GM19043 (cell line): Measurements from ENCODE around the gene PRKCZ.
A peak's percentile ranks its signal among the peaks of the same experiment; 100 is the strongest.

Source experiments
- ATAC-seq: cut with Tn5 transposase; IDR thresholded peaks from one replicate; pipeline ENCODE4 v1.9.1; 2021; ENCODE audit warnings: low read depth; ENCODE audit not compliant: unreplicated experiment

PRKCZ gene

DNA sequence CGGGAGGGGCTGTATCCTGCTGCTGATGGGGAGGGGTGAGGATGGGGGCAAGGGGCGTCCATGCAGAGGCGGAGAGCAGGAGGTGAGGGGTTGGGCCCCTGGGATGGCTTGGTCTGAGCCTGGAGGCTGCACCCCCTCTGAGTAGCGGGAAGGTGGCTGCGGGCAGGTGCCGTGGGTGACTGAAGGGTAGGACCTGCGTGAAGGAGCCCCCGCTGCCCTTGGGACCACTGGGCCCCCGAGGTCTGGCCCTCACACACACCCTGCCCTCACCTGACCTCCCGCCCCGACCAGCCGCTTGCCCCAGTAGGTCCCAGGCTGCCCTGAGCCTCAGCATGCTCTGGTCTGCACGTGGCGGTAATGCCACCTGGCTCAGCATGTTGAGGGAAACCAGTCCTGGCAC, 165.1 kb downstream of the PRKCZ start:
- no peak for ATAC-seq

GRCh38 chr1:2215909-2216766, 165.9 kb downstream of the PRKCZ start:
- no peak for ATAC-seq

GRCh38 chr1:2216767-2217058, 166.5 kb downstream of the PRKCZ start:
- no peak for ATAC-seq

- no peak for ATAC-seq
These were observed 171.1 kb downstream of the PRKCZ start for GRCh38 chr1:2221271-2221670.

- ATAC-seq = no peak
These were observed 174.0 kb downstream of the PRKCZ start for GRCh38 chr1:2224170-2224584.

DNA sequence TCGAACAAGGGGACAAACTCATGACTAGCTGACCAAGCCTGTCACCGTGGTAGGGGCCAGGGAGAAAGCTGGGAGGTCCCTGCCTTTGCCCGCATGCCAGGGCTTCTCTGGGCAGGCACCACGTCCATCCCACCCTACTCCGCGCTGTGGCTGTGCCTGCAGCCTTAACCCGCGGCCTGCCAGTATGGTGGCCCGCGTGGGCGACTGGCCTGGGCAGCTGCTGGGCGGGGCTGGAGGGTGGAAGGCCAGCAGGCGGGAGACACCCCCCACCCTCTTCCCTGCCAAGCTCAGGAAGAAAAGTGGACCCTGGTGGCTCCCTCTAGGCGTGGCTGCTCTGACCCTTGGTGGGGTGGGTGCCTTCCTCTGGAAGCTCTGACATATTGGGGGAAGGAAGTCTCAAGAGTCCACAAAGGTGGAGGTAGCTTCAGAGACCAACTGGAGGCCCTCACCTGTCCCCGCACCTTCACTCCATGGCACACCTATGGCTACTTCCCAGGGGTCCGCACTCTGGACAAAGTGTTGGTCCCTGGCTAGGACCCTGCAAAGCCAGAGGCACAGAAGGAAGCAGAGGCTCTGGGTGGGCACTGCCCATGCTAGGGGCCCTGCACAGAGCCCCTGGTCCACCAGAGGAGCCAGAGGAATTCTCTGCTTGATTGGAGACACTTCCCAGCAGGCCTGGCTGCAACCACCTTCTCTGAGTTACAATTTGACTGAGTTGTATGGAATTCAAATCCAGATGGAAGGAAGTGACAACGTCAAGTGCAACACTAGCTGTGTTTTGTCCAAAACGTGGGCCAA, 174.6 kb downstream of the PRKCZ start:
- no peak for ATAC-seq

GRCh38 chr1:2226525-2227345, 176.5 kb downstream of the PRKCZ start:
- ATAC-seq = no peak

DNA sequence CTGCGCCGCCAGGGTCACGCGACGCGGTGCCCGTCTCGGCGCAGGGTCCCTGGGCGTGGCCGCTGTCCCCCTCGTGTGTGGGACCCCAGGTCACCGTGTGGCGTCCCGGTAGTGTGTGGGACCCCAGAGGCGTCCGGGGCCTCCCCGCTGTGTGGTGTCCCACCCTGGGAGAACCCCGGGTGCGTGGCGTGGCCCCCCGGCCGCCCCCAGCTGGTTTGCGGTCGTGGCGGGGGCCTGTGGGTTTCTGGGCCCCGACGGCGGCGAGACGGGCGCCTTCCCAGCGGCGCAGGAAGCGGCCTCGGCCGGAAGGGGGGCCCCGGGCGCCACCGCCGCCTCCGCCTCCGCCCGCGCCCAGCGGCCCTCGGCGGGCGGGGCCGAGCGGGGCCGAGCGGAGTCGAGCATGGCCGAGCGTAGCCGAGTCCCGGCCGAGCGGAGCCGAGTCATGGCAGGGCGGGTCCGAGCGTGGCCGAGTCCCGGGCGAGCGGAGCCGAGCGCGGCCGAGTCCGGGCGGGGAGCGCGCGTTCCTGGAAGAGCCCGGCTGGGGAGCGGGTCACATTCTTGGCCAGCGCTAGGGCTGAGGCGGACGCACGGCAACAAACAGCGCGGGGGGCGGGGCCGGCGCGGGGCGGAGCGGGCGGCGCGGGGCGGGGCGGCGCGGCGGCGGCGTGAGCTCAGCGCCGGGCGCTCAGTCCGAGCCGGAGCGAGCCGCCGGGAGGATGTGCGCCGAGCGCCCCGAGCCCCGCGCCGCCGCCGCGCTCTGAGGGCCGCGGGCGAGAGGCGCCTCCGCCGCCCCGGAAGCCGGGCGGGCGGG, 177.3 kb downstream of the PRKCZ start:
- peak; percentile 87 for ATAC-seq

DNA sequence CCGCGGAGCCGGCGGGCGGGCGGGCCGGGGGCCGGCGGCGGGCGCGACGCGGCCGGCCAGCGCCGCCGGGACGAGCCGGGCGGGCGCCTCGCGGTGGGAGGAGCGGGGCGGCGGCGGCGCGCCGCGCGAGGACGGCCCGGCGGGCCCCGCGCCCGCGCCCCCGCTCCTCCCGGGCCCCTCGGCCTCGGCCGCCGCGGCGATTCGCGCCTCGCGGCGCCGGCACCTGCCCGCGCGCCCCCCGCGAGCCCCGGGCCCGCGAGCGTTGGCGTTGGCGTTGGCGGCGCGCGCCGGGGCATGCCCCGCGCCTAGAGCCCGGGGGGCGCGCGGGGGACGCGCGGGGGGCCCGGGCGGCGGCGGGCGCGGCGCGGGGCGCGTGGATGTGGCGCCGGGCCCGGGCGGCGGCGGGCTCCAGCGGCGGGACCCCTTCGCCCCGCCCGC, 178.0 kb downstream of the PRKCZ start, which contains the start of gene SKI:
Gene SKI (plus strand): TSS at position 163 of the 438 bp plus-strand sequence. CDS start 448 bp downstream, outside the sequence.
- ATAC-seq = no peak

DNA sequence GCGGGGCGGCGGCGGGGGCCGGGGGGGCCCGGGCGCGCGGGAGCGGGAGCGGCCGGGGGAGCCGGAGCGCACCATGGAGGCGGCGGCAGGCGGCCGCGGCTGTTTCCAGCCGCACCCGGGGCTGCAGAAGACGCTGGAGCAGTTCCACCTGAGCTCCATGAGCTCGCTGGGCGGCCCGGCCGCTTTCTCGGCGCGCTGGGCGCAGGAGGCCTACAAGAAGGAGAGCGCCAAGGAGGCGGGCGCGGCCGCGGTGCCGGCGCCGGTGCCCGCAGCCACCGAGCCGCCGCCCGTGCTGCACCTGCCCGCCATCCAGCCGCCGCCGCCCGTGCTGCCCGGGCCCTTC, 178.5 kb downstream of the PRKCZ start:
- no peak for ATAC-seq

- ATAC-seq = no peak
These were observed 179.0 kb downstream of the PRKCZ start for GRCh38 chr1:2229037-2229864.

GRCh38 chr1:2229911-2230731, 179.9 kb downstream of the PRKCZ start:
- no peak for ATAC-seq

- no peak for ATAC-seq
These were observed 180.7 kb downstream of the PRKCZ start for GRCh38 chr1:2230781-2231531.

DNA sequence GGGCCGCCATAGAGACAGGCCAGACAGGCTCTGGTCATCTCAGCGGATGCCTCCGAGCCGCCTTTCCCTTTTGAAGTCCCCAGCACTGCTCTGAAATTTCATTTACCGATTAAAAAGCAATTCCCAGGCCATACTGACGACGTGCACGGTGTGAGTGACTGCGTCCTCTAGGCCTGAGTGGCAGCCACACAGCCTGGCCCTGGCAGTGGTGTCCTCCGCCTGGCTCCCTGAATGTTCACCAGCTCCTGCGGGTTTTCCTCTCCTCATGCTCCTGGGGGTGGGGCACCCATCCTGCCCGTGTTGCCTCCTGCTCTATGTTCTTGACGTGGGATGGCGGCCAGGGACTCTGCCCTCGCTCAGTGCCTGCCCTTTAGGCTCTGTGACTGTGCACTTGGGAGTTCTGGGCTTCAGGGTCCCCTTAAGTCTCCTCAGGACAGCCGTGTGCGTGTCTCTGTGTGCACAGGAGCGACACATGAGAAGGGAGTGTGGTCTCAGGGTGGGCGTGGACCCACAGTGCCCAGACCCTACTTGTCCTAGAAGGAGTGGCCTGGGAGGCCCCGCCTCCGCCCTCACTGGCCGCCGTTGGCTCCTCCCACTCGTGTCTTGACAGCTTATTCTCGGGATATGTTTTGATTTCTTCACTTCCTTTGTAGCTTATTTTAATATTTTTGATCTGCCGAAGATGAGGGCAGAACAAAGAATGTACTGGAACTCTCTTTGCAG, 181.5 kb downstream of the PRKCZ start:
- ATAC-seq = no peak

GRCh38 chr1:2232255-2232915, 182.2 kb downstream of the PRKCZ start:
- no peak for ATAC-seq

GRCh38 chr1:2232916-2233438, 182.8 kb downstream of the PRKCZ start:
- ATAC-seq = no peak
